Measurements from ENCODE around the gene PRELID1.

GRCh38 chr5:177295924-177296323 lies 7.7 kb upstream of the PRELID1 start:
- no peak for TF ChIP-seq GATA2 (IDR thresholded peaks at IDR 0.05; ENCODE audit: insufficient read depth, insufficient read length, low read depth, low read length)
- TF ChIP-seq POLR2A (IDR thresholded peaks at IDR 0.05; ENCODE audit: low read depth, low read length), result no peak
- TF ChIP-seq MAX (IDR thresholded peaks at IDR 0.05; ENCODE audit: insufficient read depth, insufficient read length), result no peak
- TF ChIP-seq CTCF (IDR thresholded peaks at IDR 0.05; ENCODE audit: extremely low read depth in 1 of 2, insufficient read depth in 1 of 2, low read depth in 1 of 2, low read length in 2 of 2), result no peak
- TF ChIP-seq JUN (IDR thresholded peaks at IDR 0.05; ENCODE audit: borderline replicate concordance, insufficient read depth, insufficient read length, low read depth), result no peak
- TF ChIP-seq POLR2AphosphoS5 (IDR thresholded peaks at IDR 0.05; ENCODE audit: insufficient read depth, low read depth, low read length), result no peak
- no peak for TF ChIP-seq EZH2 (IDR thresholded peaks at IDR 0.05; ENCODE audit: borderline replicate concordance, low read depth, low read length, severe bottlenecking)
- no peak for TF ChIP-seq FOS (IDR thresholded peaks at IDR 0.05; ENCODE audit: borderline replicate concordance, insufficient read depth, low read length)
- no peak for TF ChIP-seq MYC (IDR thresholded peaks at IDR 0.05; ENCODE audit: low read depth, low read length)
